HG02970 (cell line): ENCODE results near the gene ATP2C2.
"Not testable (repeated sequence)": the region's sequence is repeated elsewhere in the genome, so short reads cannot be mapped to it uniquely, and the experiment has no call there.

ENCODE experiments used
- ATAC-seq: cut with Tn5 transposase; IDR thresholded peaks from one replicate; pipeline ENCODE4 v1.9.1; 2021; ENCODE audit warnings: mild to moderate bottlenecking, moderate library complexity, moderate number of reproducible peaks; ENCODE audit not compliant: unreplicated experiment, low FRiP score

The ATP2C2 gene

DNA sequence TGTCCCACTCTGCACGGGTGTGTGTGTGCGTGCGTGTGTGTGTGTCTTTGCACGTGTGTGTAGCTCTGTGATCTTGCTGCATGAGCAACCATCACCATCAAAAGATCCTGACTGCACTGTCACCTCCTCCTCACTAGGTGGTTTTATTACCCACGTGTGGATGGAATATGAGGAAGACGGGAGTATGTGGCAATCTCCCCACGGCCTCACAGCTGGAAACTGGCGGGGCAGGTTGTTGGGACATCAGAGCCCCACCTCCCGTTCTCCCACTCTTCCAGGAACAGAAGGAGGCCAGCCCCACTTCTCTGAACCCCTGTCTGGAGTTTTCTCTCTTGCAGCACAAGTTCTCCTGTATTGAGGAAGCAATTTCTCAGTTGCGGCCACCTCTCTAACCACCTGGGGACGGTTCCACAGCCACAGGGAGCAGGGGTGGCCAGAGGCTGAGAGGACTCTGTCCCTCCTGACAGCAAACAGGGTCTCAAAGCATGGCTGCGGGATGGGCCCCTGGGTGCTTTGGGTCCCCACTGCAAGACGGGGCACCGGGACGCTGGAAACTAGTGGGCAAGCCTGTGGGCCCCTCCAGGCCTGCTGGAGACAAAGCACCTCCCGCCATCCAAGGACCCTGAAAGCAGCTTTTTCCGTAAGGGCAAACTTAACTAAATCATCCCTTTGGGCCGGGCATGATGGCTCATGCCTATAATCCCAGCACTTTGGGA is 27.9 kb upstream of the ATP2C2 start:
- no peak for ATAC-seq

DNA sequence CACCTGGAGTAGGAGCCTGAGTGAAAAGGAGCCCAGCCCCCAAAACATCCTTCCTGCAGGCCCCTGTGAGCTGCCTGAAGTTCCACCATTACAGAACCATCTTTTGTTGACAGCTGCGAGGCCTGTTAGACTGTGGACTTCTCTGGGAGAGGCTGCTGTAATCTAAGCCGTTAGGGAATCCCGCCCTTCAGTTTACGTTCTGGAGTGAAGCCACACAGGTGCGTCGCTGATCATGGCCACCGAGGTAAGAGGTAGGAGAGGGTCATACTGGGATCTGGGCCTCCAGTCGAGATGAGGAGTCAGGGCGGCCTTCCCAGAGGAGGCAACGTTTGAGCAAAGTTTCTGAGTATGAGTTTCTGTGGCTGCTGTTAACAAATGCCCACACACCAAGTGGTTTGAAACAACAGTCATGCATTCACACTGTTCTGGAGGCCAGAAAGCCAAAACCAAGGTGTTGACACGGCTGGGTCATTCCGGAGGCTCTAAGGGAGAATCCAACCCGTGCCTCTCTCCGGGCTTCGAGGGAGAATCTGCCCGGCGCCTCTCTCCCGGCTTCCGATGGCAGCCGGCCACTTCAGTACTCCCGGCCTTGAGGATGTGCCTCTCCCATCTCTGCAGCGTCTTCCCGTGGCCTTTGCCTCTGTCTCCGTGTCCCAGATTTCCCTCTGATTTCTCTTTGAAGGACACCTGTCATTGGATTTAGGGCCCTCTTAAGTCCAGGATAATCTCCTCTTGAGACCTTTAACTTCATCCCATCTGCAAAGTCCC is 26.6 kb upstream of the ATP2C2 start:
- ATAC-seq, result no peak

GRCh38 chr16:84343800-84344199 is 24.5 kb upstream of the ATP2C2 start:
- not testable (repeated sequence) for ATAC-seq

DNA sequence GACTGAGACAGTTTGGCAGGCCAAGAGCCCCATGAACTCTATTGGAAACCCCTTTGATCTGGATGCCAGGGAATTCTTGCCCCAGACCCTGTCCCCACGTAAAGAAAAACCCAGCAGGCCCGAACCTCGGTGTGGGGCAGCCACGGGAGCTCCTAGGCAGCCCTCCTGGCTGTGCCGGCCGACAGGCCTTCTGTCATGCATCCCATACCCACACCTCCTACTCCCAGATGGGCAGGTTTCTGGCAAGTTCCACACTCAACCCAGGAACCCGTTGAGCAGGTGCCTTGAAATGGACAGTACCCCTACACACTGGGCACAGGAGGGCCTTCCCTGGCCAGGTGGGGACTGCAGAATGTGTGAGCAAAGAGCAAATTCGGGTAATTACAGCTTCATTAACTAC is 23.6 kb upstream of the ATP2C2 start:
- no peak for ATAC-seq

- no peak for ATAC-seq
Observed at GRCh38 chr16:84347161-84347560, 21.2 kb upstream of the ATP2C2 start.

GRCh38 chr16:84348386-84348888 is 19.9 kb upstream of the ATP2C2 start:
- ATAC-seq, result no peak

DNA sequence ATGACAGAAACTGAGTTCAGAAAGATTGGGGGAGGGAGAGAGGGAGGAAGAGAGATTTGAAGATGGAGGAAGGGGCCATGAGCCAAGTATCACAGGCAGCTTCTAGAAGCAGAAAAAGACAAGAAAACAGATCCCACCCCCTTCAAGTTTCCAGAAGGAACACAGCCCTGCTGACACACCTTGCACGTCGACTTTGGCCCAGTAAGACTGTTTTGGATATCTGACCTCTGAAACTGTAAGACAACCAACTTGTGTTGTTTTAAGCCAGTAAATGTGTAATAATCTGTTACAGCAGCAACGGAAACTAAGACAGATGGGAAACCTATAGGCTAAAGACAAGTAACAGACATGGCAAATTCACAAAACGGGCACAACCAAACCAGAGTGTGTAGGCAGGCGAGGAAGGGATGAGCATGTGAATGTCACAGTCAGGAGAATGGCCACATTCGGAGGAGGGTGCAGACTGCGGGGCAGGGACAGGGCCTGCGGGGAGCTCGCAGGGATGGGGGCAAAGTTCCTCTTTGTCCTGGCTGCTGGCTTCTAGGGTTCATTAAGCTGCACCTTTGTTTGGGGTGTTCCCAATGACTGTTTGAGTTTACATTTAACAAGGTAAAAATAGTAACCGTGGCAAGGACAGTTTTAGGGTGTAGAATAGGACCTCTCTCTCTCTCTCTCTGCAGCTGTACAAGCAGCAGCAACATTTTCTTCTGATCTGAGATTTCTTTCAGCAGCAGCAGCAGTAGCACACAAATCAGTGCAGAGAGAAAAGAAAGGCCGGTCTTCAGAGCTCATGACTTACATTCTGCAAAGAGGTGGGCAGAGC is 18.3 kb upstream of the ATP2C2 start:
- ATAC-seq, result no peak

GRCh38 chr16:84350685-84351400 is 17.5 kb upstream of the ATP2C2 start:
- no peak for ATAC-seq

- ATAC-seq, result no peak
Observed at GRCh38 chr16:84351630-84352029, 16.7 kb upstream of the ATP2C2 start.

DNA sequence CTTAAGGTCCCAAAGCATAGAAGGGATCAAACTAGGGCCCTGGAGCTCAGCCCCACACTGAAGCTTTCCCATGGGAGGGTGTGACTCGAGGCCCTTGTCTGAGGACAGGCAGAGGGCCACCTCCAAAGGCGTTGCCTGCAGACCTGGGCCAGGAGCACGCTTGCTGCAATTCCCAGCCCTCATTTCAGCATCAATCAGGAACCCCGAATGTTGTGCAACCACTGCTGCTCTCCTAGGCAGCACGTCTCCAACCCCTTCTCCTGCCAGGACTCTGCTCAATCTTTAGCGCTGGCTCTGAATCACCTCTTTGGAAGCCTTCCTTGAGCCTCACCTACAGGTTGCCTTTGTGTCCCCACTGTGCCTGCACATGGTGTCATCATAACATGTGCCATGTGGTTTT is 14.0 kb upstream of the ATP2C2 start:
- no peak for ATAC-seq

DNA sequence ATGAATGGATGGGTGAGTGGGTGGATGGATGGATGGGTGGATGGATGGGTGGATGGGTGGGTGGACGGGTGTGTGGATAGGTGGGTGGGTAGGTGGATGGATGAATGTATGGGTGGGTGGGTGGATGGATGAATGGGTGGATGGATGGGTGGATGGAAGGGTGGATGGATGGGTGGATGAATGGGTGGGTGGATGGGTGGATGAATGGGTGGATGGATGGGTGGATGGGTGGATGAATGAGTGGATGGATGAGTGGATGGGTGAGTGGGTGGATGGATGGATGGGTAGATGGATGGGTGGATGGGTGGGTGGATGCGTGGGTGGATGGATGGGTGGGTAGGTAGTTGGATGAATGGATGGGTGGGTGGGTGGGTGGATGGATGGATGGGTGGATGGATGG is 13.2 kb upstream of the ATP2C2 start:
- no peak for ATAC-seq

DNA sequence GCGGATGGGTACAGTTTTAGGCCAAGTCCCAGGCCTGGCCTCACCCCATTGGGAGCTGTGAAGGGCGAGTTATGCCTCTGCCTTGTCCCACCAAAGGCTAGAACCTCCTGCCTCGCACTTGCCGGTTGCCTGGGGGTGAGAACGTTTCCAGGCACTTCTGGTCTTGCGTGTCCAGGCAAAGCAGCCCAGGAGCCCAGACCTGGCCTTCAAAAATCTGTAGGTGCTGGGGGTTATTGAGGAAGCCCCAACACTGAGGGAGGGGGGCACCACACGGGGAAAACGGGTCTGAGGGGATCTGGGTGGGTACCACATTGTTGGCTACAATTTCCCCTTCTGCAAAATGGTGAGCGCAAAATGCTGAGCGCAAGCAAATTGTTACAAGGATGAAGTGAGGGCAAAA is 12.2 kb upstream of the ATP2C2 start:
- no peak for ATAC-seq

DNA sequence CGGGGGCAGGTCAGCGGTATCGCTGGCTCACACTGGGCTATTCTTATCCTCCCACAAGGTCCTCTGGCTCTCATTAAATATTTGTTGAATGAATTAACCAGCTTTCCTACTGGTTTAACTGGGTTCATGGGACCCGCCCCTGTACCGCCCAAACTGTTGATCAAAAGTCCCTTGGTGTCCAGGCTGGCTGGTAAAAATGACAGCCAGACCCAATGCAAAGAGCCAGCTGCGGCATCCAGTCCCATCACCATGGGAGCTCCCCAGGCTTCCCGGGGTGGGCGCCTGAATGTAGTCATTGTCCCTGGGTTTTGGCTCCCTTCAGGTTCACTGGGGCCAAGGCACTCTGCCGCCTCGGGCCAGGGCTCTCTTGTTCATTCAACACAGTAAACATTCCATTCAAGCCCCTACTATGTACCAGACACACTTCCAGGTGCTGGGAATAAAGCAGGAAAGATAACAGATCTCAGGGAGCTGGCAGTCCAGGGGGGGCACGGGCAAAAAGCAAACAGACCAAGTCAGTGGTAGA is 11.7 kb upstream of the ATP2C2 start:
- no peak for ATAC-seq

- ATAC-seq, result no peak
Observed at GRCh38 chr16:84357191-84357651, 11.1 kb upstream of the ATP2C2 start.

- no peak for ATAC-seq
Observed at GRCh38 chr16:84358601-84359295, 9.6 kb upstream of the ATP2C2 start.

- ATAC-seq, result no peak
Observed at GRCh38 chr16:84359326-84359725, 9.0 kb upstream of the ATP2C2 start.

DNA sequence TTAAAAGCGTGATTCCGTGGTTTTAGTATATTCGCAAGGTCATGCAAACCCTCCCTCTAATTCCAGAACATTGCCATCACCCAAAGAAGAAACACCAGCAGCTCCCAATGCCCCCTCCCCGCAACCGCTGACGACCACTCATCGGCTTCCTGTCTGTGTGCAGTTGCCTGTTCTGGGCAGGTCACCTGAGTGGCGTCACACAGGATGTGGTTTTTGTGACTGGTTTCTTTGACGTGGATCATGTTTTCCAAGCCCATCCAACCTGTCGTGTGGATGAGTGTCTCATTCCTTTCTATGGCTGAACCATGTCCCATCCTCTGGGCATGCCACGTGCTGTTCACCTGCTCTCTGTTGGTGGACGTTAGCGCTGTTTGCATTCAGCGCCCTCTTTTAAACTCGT is 8.2 kb upstream of the ATP2C2 start:
- no peak for ATAC-seq

DNA sequence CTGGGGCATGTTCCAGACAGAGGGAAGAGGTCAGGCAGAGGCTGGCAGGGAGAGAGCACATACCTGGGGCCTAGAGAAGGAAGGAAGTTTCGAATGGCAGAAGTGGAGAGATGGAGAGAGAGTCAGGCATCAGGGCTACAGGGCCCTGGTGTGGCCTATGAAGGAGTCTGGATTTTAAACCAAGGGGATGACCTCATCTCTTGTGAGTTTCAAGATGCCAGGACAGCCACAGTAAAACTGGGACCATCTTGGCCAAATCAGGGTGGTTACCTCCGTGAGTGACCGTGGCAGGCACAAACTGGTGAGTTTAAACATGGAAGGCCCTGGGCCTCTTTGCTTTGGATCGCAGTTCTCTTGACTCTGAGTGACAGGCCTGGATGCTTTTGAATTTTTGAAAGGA is 7.6 kb upstream of the ATP2C2 start:
- no peak for ATAC-seq

DNA sequence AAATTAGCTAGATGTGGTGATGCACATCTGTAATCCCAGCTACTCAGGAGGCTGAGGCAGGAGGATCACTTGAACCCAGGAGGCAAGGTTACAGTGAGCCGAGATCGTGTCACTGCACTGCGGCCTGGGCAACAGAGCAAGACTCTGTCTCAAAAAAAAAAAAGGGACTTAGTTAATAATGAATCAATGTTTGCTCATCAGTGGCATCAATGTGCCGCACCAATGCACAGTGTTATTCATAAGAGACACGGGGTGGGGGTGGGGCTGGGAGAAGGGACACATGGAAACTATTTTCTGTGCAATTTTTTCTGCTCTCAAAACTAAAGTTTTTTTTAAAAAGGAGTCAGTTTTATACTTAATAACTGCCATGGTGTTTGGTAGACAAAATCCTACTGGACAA is 6.8 kb upstream of the ATP2C2 start:
- no peak for ATAC-seq
